T follicular helper cell (primary cell): Measurements from ENCODE around the gene GORASP1.

ENCODE experiments used
- DNase-seq: peaks from one replicate; pipeline ENCODE4 v3.0.0-alpha.2; 2020; ENCODE audit warnings: low read depth

GORASP1 gene

GRCh38 chr3:39125841-39126500 lies 18.5 kb upstream of the GORASP1 start:
- no peak for DNase-seq

DNA sequence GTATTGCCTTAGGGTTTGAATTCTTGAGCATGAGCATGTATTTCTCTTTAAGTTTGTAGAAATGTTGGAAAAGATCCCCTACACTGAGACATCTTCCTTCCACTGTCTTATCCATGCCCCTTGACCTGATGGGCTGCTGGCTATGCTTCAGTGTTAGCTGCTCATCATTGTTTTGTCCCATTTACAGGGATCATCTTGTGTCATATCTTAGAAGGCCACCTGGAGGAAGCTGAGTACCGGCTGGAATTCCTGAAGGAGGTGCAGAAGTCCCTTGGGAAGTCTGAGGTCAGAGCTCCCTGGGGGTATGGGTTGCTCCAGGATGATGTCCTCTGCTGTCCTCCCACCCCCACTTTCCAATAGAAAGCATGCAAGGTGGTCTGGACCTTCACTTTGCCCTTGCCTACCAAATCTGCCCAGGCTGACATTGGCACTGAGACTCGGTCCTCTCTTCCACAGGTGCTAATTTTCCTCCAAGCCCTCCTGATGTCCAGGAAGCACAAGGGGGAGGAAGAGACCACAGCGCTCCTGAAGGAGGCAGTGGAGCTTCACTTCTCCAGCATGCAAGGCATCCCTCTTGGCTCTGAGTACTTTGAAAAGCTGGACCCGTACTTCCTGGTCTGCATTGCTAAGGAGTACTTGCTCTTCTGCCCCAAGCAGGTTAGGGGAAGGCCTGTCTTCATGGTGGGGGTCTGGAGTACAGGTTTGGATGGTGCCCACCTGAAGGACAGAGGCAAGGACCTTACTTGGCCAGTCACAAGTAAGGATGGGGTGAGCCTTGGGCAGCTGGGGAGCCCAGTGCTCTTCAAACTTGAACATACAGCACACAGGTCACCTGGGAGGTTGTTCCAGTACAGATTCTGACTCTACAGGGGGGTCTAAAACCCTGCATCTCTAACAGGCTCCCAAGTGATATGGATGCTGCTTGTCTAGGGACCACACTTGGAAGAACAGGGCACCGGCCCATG lies 17.7 kb upstream of the GORASP1 start:
- DNase-seq, result no peak

DNA sequence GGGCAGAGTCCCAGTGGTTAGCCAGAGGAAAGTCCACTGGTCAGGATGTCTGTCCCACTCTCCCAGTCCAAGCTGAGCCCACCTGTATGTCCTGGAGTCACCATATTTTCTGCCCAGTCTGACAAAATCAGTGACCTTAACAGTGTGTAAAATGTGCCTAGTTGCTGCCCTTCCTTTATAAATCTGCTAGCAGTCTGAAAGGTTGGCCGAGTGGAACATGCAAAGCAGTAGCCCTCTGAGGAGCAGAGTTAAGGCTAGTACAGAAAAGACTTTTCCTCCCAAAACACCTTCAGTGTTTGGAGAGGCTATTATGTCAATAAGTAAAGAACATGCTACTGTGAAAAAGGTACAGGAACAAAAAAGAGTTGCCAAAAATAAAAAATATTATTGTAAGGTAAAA lies 15.4 kb upstream of the GORASP1 start:
- DNase-seq, result no peak

DNA sequence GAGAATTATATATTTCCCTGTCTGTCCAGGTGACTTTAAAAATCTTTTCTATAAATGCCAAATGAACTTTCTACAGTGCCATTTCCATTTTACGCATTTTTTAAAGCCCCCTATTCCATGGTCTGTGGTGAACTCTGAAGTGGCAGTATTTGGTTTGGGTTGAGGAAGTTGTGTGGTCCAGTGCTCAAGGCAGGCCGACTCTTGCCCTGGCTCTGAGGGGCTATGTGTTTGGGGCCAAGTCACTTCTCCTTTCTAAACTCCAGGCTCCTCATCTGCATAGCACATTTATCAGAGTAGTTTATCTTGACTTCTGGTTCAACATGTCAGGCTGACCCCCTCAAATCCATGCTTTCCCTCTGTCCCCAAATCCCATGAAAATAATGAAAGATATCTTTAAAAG lies 14.2 kb upstream of the GORASP1 start:
- DNase-seq, result no peak

DNA sequence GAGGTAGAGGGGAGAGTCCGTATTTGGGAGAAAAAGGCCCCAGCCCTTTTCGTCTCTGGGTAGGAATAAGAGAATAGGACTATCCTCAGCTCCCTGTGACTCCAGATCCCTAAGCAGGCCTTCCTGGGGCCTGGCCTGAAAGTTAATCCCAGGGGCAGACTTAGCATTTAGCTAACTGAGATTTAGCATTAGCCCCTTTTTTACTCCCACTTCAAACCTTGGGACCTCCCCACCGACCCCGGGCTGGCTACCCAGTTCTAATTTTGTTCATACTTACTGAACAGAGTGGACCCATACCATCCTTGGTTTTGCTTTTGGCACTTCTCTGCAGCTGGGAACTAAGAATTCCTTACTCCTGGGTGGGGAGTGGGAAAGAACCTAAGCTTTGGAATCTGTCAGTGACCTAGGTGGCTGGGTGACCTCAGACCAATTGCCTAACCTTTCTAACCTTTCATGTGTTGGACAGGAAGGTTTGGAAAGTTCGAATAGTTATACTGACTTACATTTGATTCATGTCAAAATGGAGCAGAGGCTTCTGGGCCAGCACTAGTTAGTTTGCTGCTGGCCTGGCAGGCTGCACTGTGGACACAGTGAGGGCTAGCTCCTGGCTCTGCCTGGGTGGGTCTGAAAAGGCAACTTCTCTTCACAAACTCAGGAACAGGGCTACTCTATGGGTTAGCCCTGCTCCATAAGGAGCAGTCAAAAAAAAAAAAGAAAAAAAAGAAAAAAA lies 11.7 kb upstream of the GORASP1 start:
- DNase-seq, result no peak

DNA sequence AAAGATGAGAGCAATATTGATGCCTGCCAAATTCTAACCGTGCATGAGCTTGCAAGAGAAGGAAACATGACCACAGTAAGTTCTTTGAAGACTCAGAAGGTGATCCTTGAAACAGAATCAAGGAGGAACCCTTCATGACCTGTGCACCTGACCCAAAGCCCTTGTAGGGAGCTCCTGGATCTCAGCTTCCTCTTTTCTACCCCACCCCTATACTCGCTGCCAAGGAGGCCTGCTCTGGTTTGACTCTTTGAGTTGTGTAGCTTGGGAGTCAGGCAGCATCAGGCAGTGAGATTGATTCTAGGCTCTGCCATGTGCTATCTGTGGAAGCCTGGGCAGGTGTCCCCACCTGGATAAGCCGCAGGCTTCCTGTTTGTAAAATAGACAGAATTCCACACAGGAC lies 10.7 kb upstream of the GORASP1 start:
- DNase-seq, result no peak

DNA sequence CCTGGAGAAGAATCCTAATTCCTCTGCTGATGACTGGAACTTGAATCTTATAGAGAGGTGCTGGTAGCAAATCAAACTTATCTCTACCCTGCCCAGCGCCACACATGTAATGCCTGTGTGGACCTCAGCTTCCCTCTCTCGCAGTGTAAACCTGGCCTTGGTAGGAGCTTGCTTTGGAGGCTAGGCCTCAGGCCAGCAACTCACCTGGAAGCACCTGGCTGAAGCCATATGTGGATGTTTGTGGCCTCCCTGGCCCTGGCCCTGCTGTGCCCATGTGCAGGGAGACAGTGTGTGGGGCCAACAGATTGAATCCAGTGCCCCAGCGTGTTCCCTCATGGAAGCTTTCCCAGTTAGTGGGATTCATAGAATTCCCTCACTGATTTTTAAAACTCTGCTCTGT lies 8.4 kb upstream of the GORASP1 start:
- DNase-seq, result no peak

- DNase-seq, result no peak
These were observed 7.0 kb upstream of the GORASP1 start for GRCh38 chr3:39114456-39114855.

GRCh38 chr3:39113291-39113690 lies 5.9 kb upstream of the GORASP1 start:
- no peak for DNase-seq

DNA sequence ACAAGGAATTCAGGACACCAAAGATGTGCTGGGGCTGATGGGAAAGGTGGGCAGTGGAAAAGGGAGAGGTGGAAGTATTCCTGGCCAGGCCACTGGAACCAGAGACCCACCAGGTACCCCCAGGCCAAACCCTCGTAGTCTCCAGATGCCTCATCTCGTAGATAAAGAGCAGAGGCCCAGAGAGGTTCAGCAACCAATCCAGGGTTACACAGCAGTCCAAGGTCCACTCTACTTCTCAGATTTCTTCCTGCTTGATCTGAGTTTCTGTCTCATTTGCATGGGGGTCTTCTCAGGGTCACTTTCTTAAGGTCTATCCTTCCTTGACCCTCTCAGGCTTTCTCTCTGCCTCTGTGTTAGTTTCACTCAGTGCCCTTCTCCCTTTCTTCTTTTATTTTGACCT lies 5.1 kb upstream of the GORASP1 start:
- no peak for DNase-seq

- no peak for DNase-seq
These were observed 4.7 kb upstream of the GORASP1 start for GRCh38 chr3:39112113-39112512.

DNA sequence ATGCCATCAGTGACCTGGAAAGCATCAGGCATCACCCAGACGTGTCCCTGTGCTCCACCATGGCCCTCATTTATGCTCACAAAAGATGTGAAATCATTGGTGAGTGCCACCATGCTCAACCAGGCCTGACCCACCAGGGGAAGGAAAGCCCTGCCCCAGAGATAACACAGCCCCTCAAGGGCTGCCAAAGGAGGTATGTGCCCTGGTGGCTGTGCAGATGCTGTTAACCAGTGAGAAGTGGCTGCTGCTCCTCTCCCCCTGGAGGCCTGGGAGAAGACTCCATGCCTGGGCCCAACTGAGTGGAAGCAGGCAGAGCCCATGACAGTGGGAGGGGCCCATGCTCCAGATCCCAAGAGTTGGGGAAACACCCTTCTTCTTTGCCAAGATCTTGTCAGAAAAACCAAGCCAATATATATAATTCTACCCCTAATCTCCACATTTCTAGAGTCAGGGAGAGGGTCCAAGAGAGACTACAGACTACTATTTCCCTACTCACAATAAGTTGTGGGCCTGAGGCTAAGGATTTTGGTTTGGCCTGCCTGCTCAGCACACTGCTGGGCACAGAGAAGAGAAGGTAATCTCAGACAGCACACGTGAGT lies 2.7 kb upstream of the GORASP1 start:
- DNase-seq, result no peak

DNA sequence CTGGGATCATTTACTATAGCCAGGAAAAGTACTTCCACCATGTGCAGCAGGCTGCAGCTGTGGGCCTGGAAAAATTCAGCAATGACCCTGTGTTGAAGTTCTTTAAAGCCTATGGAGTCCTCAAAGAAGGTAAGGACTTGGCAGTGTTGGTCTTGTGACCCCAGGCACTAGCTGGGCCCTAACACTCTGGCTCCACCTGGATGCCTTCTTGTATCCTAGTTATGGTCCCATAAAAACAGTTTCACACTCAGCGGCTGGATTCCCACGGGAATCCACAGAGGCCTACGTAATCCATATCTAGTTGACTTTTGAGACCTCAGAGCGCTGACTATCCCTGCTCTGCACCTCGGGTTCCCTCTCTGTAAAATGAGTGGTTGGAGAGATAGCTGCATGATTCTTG lies 1.7 kb upstream of the GORASP1 start:
- no peak for DNase-seq

GRCh38 chr3:39108200-39108710 lies 828 bp upstream of the GORASP1 start:
- no peak for DNase-seq

- DNase-seq, result no peak
These were observed 508 bp downstream of the GORASP1 start for GRCh38 chr3:39106851-39107387.

DNA sequence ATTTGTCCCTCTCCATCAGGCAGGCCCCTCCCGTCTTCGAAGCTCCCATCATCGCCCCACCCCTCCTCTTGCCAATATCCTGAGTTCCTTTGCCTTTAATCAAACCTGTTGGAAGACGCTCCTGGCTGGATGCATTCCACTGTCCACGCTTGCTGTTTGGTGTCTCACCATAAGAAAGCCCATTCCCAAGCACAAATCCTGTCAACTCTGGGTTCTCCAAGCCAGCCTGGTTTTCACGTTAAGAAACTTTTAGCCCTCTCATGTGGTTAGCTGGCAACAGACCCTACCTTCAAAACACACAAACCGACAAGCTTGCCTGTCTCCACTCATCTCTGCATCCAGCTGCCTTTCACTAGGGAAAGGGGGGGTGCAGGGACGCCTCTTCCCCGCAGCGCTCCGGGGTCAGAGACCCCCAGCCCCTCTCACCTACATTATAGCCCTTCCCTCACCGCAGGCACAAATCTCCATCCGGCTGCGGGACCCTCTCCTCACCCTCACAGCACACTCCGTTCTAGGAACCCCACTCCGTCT lies 1.1 kb downstream of the GORASP1 start:
- DNase-seq, result no peak

DNA sequence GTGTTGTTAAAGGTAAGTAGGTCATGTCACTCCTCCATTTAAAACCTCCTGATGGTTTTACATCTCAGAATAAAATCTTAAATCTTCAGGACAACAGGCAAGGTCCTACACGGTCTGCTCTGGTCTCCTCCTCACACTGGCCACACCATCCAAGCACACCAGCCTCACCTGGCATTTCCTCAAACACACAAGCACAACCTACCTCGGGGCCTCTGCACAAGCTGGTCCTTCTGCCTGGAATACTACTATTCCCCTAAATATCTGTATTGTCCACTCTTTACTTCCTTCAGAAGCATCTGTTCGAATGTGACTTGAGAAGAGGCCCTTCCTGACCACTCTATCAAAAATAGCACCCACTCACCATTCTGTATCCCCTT lies 1.8 kb downstream of the GORASP1 start:
- DNase-seq, result no peak

GRCh38 chr3:39104961-39105686 lies 2.3 kb downstream of the GORASP1 start:
- no peak for DNase-seq

GRCh38 chr3:39103791-39104552 lies 3.5 kb downstream of the GORASP1 start:
- DNase-seq, result no peak

- no peak for DNase-seq
These were observed 4.1 kb downstream of the GORASP1 start for GRCh38 chr3:39103324-39103693.
